HG02938 (cell line): Measurements from ENCODE around the gene SEC22C.
A peak's percentile ranks its signal among the peaks of the same experiment; 100 is the strongest.
"Not testable (repeated sequence)": the region's sequence is repeated elsewhere in the genome, so short reads cannot be mapped to it uniquely, and the experiment has no call there.

Source experiments
- ATAC-seq: cut with Tn5 transposase; IDR thresholded peaks from one replicate; pipeline ENCODE4 v1.9.1; 2021; ENCODE audit warnings: mild to moderate bottlenecking, moderate library complexity; ENCODE audit not compliant: unreplicated experiment

The SEC22C gene

GRCh38 chr3:42581709-42582473 is at the start of gene SEC22C:
Gene SEC22C (minus strand): TSS chr3:42581967. CDS start chr3:42569046, 12,921 bp downstream.
- peak; percentile 92 for ATAC-seq

GRCh38 chr3:42613462-42613861 is 31.7 kb upstream of the SEC22C start:
- no peak for ATAC-seq

GRCh38 chr3:42612928-42613327 is 31.2 kb upstream of the SEC22C start:
- ATAC-seq, result peak; percentile 86

- ATAC-seq, result no peak
These were observed 30.4 kb upstream of the SEC22C start for GRCh38 chr3:42612217-42612616.

GRCh38 chr3:42610976-42611375 is 29.2 kb upstream of the SEC22C start:
- ATAC-seq, result no peak

- ATAC-seq, result no peak
These were observed 26.8 kb upstream of the SEC22C start for GRCh38 chr3:42608581-42608980.

- no peak for ATAC-seq
These were observed 23.9 kb upstream of the SEC22C start for GRCh38 chr3:42605546-42606173.

- ATAC-seq, result no peak
These were observed 21.2 kb upstream of the SEC22C start for GRCh38 chr3:42602961-42603360.

- no peak for ATAC-seq
These were observed 20.3 kb upstream of the SEC22C start for GRCh38 chr3:42601896-42602581.

GRCh38 chr3:42600958-42601675 is 19.4 kb upstream of the SEC22C start:
- peak; percentile 17 for ATAC-seq

GRCh38 chr3:42600111-42600957 is 18.6 kb upstream of the SEC22C start, which contains the start of gene NKTR:
Gene NKTR (plus strand): TSS chr3:42600686. CDS start chr3:42601007, 321 bp downstream.
- peak; percentile 86 for ATAC-seq

GRCh38 chr3:42597098-42597497 is 15.3 kb upstream of the SEC22C start:
- not testable (repeated sequence) for ATAC-seq

GRCh38 chr3:42595682-42596081 is 13.9 kb upstream of the SEC22C start:
- no peak for ATAC-seq

- no peak for ATAC-seq
These were observed 11.9 kb upstream of the SEC22C start for GRCh38 chr3:42593635-42594034.

GRCh38 chr3:42591811-42592210 is 10.0 kb upstream of the SEC22C start:
- no peak for ATAC-seq

- ATAC-seq, result no peak
These were observed 9.4 kb upstream of the SEC22C start for GRCh38 chr3:42590989-42591756.

- no peak for ATAC-seq
These were observed 7.8 kb upstream of the SEC22C start for GRCh38 chr3:42589382-42590109.

GRCh38 chr3:42588625-42589024 is 6.9 kb upstream of the SEC22C start:
- ATAC-seq, result no peak
